GM23338 (cell line): ENCODE data around the gene SHLD2. TPM values are rescaled to one million over a fixed set of nuclear protein-coding genes. Genes with fewer than 3 reads are reported as not detected.
"Not testable (repeated sequence)": the region's sequence is repeated elsewhere in the genome, so short reads cannot be mapped to it uniquely, and the experiment has no call there.

ENCODE experiments used
- ATAC-seq: fragments of 200-7000 bp; cut with Tn5 transposase; 3 replicates; pipeline ENCODE4 v1.9.1; 2020
- DNase-seq: peaks from one replicate; pipeline ENCODE4 v3.0.0-alpha.2; 2015; ENCODE audit warnings: low spot score
- H2AFZ ChIP-seq: fragments of 200-600 bp; sonication (generic); 2 replicates; pipeline ENCODE4 v1.8.0; 2016; ENCODE audit warnings: antibody characterized with exemption, mild to moderate bottlenecking, moderate library complexity
- H3F3A ChIP-seq: fragments of 200-600 bp; sonication (generic); replicated peaks from 2 replicates; pipeline ENCODE4 v1.8.0; 2017; ENCODE audit warnings: antibody characterized with exemption, mixed run types, low read depth
- H3K27ac ChIP-seq: fragments of 200-600 bp; sonication (generic); 2 replicates; pipeline ENCODE4 v1.6.1; 2016; ENCODE audit warnings: low read depth
- H3K27me3 ChIP-seq: fragments of 200-600 bp; sonication (generic); 2 replicates; pipeline ENCODE4 v1.8.0; 2016; ENCODE audit warnings: mild to moderate bottlenecking, mixed run types, moderate library complexity; ENCODE audit not compliant: insufficient read depth
- H3K36me3 ChIP-seq: fragments of 200-600 bp; sonication (generic); 2 replicates; pipeline ENCODE4 v1.8.0; 2016; ENCODE audit warnings: mild to moderate bottlenecking; ENCODE audit not compliant: insufficient read depth
- H3K4me1 ChIP-seq: fragments of 200-600 bp; sonication (generic); 2 replicates; pipeline ENCODE4 v1.8.0; 2016; ENCODE audit warnings: mild to moderate bottlenecking, moderate library complexity; ENCODE audit not compliant: insufficient read depth
- H3K4me2 ChIP-seq: fragments of 200-600 bp; sonication (generic); 2 replicates; pipeline ENCODE4 v1.7.1; 2017; ENCODE audit warnings: mixed run types
- H3K4me3 ChIP-seq: fragments of 200-600 bp; sonication (generic); 2 replicates; pipeline ENCODE4 v1.6.1; 2016; ENCODE audit warnings: mixed run types
- H3K79me2 ChIP-seq: fragments of 200-600 bp; sonication (generic); replicated peaks from 2 replicates; pipeline ENCODE4 v1.8.0; 2017; ENCODE audit warnings: mild to moderate bottlenecking; ENCODE audit not compliant: insufficient read depth
- H3K9me2 ChIP-seq: fragments of 200-600 bp; sonication (generic); 2 replicates; pipeline ENCODE4 v1.8.0; 2017; ENCODE audit not compliant: insufficient read depth
- H4K20me1 ChIP-seq: fragments of 200-600 bp; sonication (generic); replicated peaks from 2 replicates; pipeline ENCODE4 v1.8.0; 2017; ENCODE audit warnings: mild to moderate bottlenecking; ENCODE audit not compliant: insufficient read depth
- H3K27ac Mint-ChIP-seq: 2 replicates; pipeline ENCODE4 v1.8.0; 2020; ENCODE audit warnings: inconsistent platforms, mild to moderate bottlenecking, moderate library complexity, mixed read lengths
- H3K27me3 Mint-ChIP-seq: 3 replicates; pipeline ENCODE4 v1.8.0; 2022; ENCODE audit warnings: low read depth, mild to moderate bottlenecking, moderate library complexity, mixed read lengths, inconsistent platforms; ENCODE audit not compliant: insufficient read depth, poor library complexity
- H3K36me3 Mint-ChIP-seq: 3 replicates; pipeline ENCODE4 v1.8.0; 2021; ENCODE audit warnings: low read depth, mild to moderate bottlenecking, inconsistent platforms, moderate library complexity, mixed read lengths
- H3K4me1 Mint-ChIP-seq: 3 replicates; pipeline ENCODE4 v1.8.0; 2020; ENCODE audit warnings: mild to moderate bottlenecking, inconsistent platforms, mixed read lengths
- H3K4me3 Mint-ChIP-seq: 3 replicates; pipeline ENCODE4 v1.8.0; 2021; ENCODE audit warnings: moderate library complexity, mild to moderate bottlenecking, inconsistent platforms, mixed read lengths
- H3K9me3 Mint-ChIP-seq: 3 replicates; pipeline ENCODE4 v1.8.0; 2020; ENCODE audit warnings: moderate library complexity, mild to moderate bottlenecking, inconsistent platforms, mixed read lengths
- CREB1 ChIP-seq: fragments of 250-450 bp; sonication (Bioruptor Pico); IDR thresholded peaks from 2 replicates; pipeline ENCODE4 v1.5.0; 2020; ENCODE audit warnings: low read depth, mild to moderate bottlenecking, moderate library complexity
- CTCF ChIP-seq, 2 experiments: fragments of 200-600 bp in 1 of 2; sonication (generic) in 1 of 2; conservative IDR thresholded peaks; 2 replicates each; pipeline versions ENCODE4 v1.5.1 to v1.6.1; 2016 to 2017; ENCODE audit warnings: antibody characterized with exemption in 2 of 2, low read depth in 2 of 2, mild to moderate bottlenecking in 2 of 2, moderate library complexity in 1 of 2
- ETS1 ChIP-seq: IDR thresholded peaks from 2 replicates; pipeline ENCODE4 v1.6.1; 2016; ENCODE audit warnings: antibody characterized with exemption
- POLR2AphosphoS5 ChIP-seq: IDR thresholded peaks from 2 replicates; pipeline ENCODE4 v1.6.1; 2016; ENCODE audit warnings: antibody characterized with exemption, low read depth
- STAT1 ChIP-seq: IDR thresholded peaks from one replicate; pipeline ENCODE4 v1.6.1; 2016; ENCODE audit warnings: antibody characterized with exemption; ENCODE audit not compliant: unreplicated experiment
- ZNF462 ChIP-seq: fragments of 250-450 bp; sonication (Bioruptor Pico); IDR thresholded peaks from 2 replicates; pipeline ENCODE4 v1.5.0; 2020; ENCODE audit warnings: mild to moderate bottlenecking, moderate library complexity
- polyA plus RNA-seq: library from polyadenylated mRNA; unstranded; fragments of >200 nt; fragmentation: Nextera tagmentation; extraction: Ambion mirVana; gene quantifications from 2 replicates; pipeline ENCODE4 v1.2.1, GENCODE V29; 2016
- total RNA-seq: library from RNA; depleted of rRNA; stranded (reverse); fragments of >200 nt; shearing (Covaris generic); gene quantifications from 2 replicates; pipeline ENCODE4 v1.2.3, GENCODE V29; 2014
- TF ChIP-seq, protein P1 (sequence below): IDR thresholded peaks from one replicate; pipeline ENCODE4 v1.6.1; 2018; ENCODE audit warnings: antibody characterized with exemption; ENCODE audit not compliant: unreplicated experiment

SHLD2 gene
- total and polyA plus RNA-seq, 2 experiments from 2014 or later: 13.9 to 34.2 TPM

GRCh38 chr10:87101996-87102395 is 7.0 kb downstream of the SHLD2 start (continued):
- TF ChIP-seq ETS1 (no peak), STAT1 (no peak), CREB1 (no peak), CTCF (conservative IDR thresholded peaks at IDR 0.05; ENCODE audit: low read depth in 2 of 2) (no peak), POLR2AphosphoS5 (no peak)
- TF ChIP-seq, protein P1, sequence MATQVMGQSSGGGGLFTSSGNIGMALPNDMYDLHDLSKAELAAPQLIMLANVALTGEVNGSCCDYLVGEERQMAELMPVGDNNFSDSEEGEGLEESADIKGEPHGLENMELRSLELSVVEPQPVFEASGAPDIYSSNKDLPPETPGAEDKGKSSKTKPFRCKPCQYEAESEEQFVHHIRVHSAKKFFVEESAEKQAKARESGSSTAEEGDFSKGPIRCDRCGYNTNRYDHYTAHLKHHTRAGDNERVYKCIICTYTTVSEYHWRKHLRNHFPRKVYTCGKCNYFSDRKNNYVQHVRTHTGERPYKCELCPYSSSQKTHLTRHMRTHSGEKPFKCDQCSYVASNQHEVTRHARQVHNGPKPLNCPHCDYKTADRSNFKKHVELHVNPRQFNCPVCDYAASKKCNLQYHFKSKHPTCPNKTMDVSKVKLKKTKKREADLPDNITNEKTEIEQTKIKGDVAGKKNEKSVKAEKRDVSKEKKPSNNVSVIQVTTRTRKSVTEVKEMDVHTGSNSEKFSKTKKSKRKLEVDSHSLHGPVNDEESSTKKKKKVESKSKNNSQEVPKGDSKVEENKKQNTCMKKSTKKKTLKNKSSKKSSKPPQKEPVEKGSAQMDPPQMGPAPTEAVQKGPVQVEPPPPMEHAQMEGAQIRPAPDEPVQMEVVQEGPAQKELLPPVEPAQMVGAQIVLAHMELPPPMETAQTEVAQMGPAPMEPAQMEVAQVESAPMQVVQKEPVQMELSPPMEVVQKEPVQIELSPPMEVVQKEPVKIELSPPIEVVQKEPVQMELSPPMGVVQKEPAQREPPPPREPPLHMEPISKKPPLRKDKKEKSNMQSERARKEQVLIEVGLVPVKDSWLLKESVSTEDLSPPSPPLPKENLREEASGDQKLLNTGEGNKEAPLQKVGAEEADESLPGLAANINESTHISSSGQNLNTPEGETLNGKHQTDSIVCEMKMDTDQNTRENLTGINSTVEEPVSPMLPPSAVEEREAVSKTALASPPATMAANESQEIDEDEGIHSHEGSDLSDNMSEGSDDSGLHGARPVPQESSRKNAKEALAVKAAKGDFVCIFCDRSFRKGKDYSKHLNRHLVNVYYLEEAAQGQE: no peak

GRCh38 chr10:87104727-87105126 is 9.7 kb downstream of the SHLD2 start:
- H3K9me3 Mint-ChIP-seq, H3K27ac Mint-ChIP-seq, H3K27ac ChIP-seq, H3K4me3 ChIP-seq, H3K4me2 ChIP-seq, ATAC-seq, H3K27me3 Mint-ChIP-seq, H3K27me3 ChIP-seq, H3K36me3 ChIP-seq, H2AFZ ChIP-seq, H3K4me3 Mint-ChIP-seq, H3K4me1 ChIP-seq, H3K9me2 ChIP-seq, H3K4me1 Mint-ChIP-seq, DNase-seq, H3F3A ChIP-seq, H4K20me1 ChIP-seq: not testable (repeated sequence)
- H3K79me2 ChIP-seq: peaks cover 27% of the 10 kb centered on the region
- peaks cover 23% of the 10 kb centered on the region; the same call in 2 of the 3 replicates for H3K36me3 Mint-ChIP-seq

- Histone ChIP-seq H3K9me2 (no peaks in the 10 kb centered on the region), H3K4me2 (no peak overlapping the region), H3K36me3 (peaks cover 3% of the 10 kb centered on the region; the same call in 1 of the 2 replicates), H3K79me2 (peaks cover 27% of the 10 kb centered on the region), H4K20me1 (no peaks in the 10 kb centered on the region; the same call in none of the 2 replicates), H2AFZ (no peak overlapping the region), H3K27me3 (no peaks in the 10 kb centered on the region), H3K4me1 (no peaks in the 10 kb centered on the region), H3F3A (no peaks in the 10 kb centered on the region), H3K27ac (no peak overlapping the region), H3K4me3 (no peak overlapping the region)
- Mint-ChIP-seq H3K4me1 (no peaks in the 10 kb centered on the region), H3K27me3 (no peaks in the 10 kb centered on the region), H3K4me3 (no peak overlapping the region), H3K36me3 (peaks cover 20% of the 10 kb centered on the region; the same call in 2 of the 3 replicates), H3K27ac (no peak overlapping the region), H3K9me3 (no peaks in the 10 kb centered on the region)
- DNase-seq (no peak), ATAC-seq (no peak)
- no peak for TF ChIP-seq ZNF462 (CRISPR knock-in tag)
These were observed 10.6 kb downstream of the SHLD2 start for GRCh38 chr10:87105446-87106124.
